Measurements from ENCODE around the gene ALPG.
"Not testable (repeated sequence)": the region's sequence is repeated elsewhere in the genome, so short reads cannot be mapped to it uniquely, and the experiment has no call there.

The ALPG gene

GRCh38 chr2:232398293-232399034 is 8.2 kb upstream of the ALPG start:
- no peak for DNase-seq

GRCh38 chr2:232400256-232401015 is 6.2 kb upstream of the ALPG start:
- DNase-seq: no peak

GRCh38 chr2:232402518-232402917 is 4.1 kb upstream of the ALPG start:
- no peak for DNase-seq

GRCh38 chr2:232405943-232406510 is 617 bp upstream of the ALPG start:
- DNase-seq: no peak

- not testable (repeated sequence) for DNase-seq
Measured at GRCh38 chr2:232407428-232408150, 945 bp downstream of the ALPG start.

- DNase-seq: not testable (repeated sequence)
Measured at GRCh38 chr2:232408269-232408668, 1.6 kb downstream of the ALPG start.

GRCh38 chr2:232409617-232410016 is 3.0 kb downstream of the ALPG start:
- DNase-seq: not testable (repeated sequence)

- DNase-seq: no peak
Measured at GRCh38 chr2:232410238-232410900, 3.7 kb downstream of the ALPG start.

GRCh38 chr2:232411901-232412629 is 5.4 kb downstream of the ALPG start:
- DNase-seq: no peak

- no peak for DNase-seq
Measured at GRCh38 chr2:232412986-232413385, 6.3 kb downstream of the ALPG start.

- no peak for DNase-seq
Measured at GRCh38 chr2:232415138-232415690, 8.6 kb downstream of the ALPG start.

- DNase-seq: no peak
Measured at GRCh38 chr2:232415736-232416520, 9.3 kb downstream of the ALPG start.

- no peak for DNase-seq
Measured at GRCh38 chr2:232416521-232417470, 10.2 kb downstream of the ALPG start.

- DNase-seq: no peak
Measured at GRCh38 chr2:232417489-232417888, 10.8 kb downstream of the ALPG start.

GRCh38 chr2:232418056-232418455 is 11.4 kb downstream of the ALPG start:
- DNase-seq: no peak

- no peak for DNase-seq
Measured at GRCh38 chr2:232418466-232419244, 12.0 kb downstream of the ALPG start.

GRCh38 chr2:232419245-232420072 is 12.8 kb downstream of the ALPG start:
- no peak for DNase-seq

- no peak for DNase-seq
Measured at GRCh38 chr2:232420073-232420454, 13.4 kb downstream of the ALPG start.
